ENCODE results near the gene PCNX1. TPM values are rescaled to one million over a fixed set of nuclear protein-coding genes. Genes with fewer than 3 reads are reported as not detected.

PCNX1 gene
- total RNA-seq, 5 donors from 2014 or later (not counting 1 experiment from before 2014, with no cell fraction given), result 80.8 to 140 (median 86.3) TPM

- Mint-ChIP-seq H3K9me3 (no peaks in the 10 kb centered on the region), H3K27me3 (no peaks in the 10 kb centered on the region), H3K36me3 (no peaks in the 10 kb centered on the region), H3K4me3 (peak overlapping the region; percentile 36 to 53 (median 42)), H3K27ac (peak overlapping the region; percentile 83 to 84), H3K4me1 (peaks cover 49 to 71% (median 70%) of the 10 kb centered on the region in 3 donors)
- H3K9me3 ChIP-seq, result no peaks in the 10 kb centered on the region
- ChIA-PET POLR2A (interaction anchor here in 1 of 2 donors (0.5 kb wide), 1 partner anchor 48 kb away, joined by 3 read pairs; no protein-coding TSS in a partner anchor), CTCF (interaction anchor here (0.9 to 1.5 kb wide), 3 partner anchors 12 to 65 kb away, joined by 3 to 7 read pairs (median 3); partner anchors contain the start of gene PCNX1 (in 1 of the 2))
- H3K27ac ChIP-seq (ENCODE audit: low read length), result peak overlapping the region; percentile 35
- no peak overlapping the region for H3K4me3 ChIP-seq (ENCODE audit: control insufficient read depth in 1 of 2, extremely low read depth in 1 of 2, low read length in 1 of 2)
- DNase-seq, result no peak
- no peaks in the 10 kb centered on the region for H3K27me3 ChIP-seq (replicated peaks in 1 of 2; ENCODE audit: control insufficient read depth in 2 of 2, extremely low read depth in 1 of 2, insufficient read depth in 2 of 2, low read length in 1 of 2)
- no peaks in the 10 kb centered on the region for H3K36me3 ChIP-seq (ENCODE audit: control insufficient read depth in 2 of 2, extremely low read depth in 1 of 2, insufficient read depth in 1 of 2, low read length in 1 of 2)
- 43% methylated on average over 4 of the region's 13 CpGs for WGBS (ENCODE audit: insufficient coverage)
- peak; percentile 67 to 77 (median 72) for ATAC-seq (replicated peaks in 1 of 4)
- H3K4me1 ChIP-seq (ENCODE audit: control insufficient read depth in 1 of 2, extremely low read depth in 1 of 2, insufficient read depth in 2 of 2, low read length in 2 of 2), result peaks cover 23 to 24% of the 10 kb centered on the region in 2 experiments
These were observed 14.0 kb upstream of the PCNX1 start for GRCh38 chr14:70893062-70893845.

GRCh38 chr14:70893858-70894291, 13.4 kb upstream of the PCNX1 start:
- Histone ChIP-seq H3K27me3 (replicated peaks in 1 of 2; ENCODE audit: control insufficient read depth in 2 of 2, extremely low read depth in 1 of 2, insufficient read depth in 2 of 2, low read length in 1 of 2) (no peaks in the 10 kb centered on the region), H3K4me3 (ENCODE audit: control insufficient read depth in 1 of 2, extremely low read depth in 1 of 2, low read length in 1 of 2) (no peak overlapping the region), H3K4me1 (ENCODE audit: control insufficient read depth in 1 of 2, extremely low read depth in 1 of 2, insufficient read depth in 2 of 2, low read length in 2 of 2) (peaks cover 22 to 23% of the 10 kb centered on the region in 2 experiments), H3K36me3 (ENCODE audit: control insufficient read depth in 2 of 2, extremely low read depth in 1 of 2, insufficient read depth in 1 of 2, low read length in 1 of 2) (no peaks in the 10 kb centered on the region), H3K9me3 (no peaks in the 10 kb centered on the region), H3K27ac (ENCODE audit: low read length) (peak overlapping the region; percentile 35)
- ChIA-PET POLR2A (no interaction called here), CTCF (interaction anchor here (0.7 to 0.9 kb wide), 3 partner anchors 12 to 118 kb away, joined by 3 to 7 read pairs (median 5); no protein-coding TSS in a partner anchor)
- H3K27me3 Mint-ChIP-seq, result no peaks in the 10 kb centered on the region
- no peak for DNase-seq
- peaks cover 49 to 69% (median 64%) of the 10 kb centered on the region in 3 donors for H3K4me1 Mint-ChIP-seq
- peak; percentile 29 to 48 (median 44) for ATAC-seq (replicated peaks in 1 of 4)
- H3K4me3 Mint-ChIP-seq, result peak overlapping the region; percentile 36 to 53 (median 42)
- WGBS (ENCODE audit: insufficient coverage), result no CpG with 5 or more reads among the region's 5 CpGs
- no peaks in the 10 kb centered on the region for H3K36me3 Mint-ChIP-seq
- H3K9me3 Mint-ChIP-seq, result no peaks in the 10 kb centered on the region
- H3K27ac Mint-ChIP-seq, result peak overlapping the region; percentile 83 to 84

- H3K36me3 Mint-ChIP-seq, result no peaks in the 10 kb centered on the region
- CTCF ChIA-PET, result interaction anchor here in 1 of 2 donors (0.7 to 1.0 kb wide), 2 partner anchors 77 to 117 kb away, joined by 3 to 5 read pairs; no protein-coding TSS in a partner anchor
- Histone ChIP-seq H3K36me3 (ENCODE audit: control insufficient read depth in 2 of 2, extremely low read depth in 1 of 2, insufficient read depth in 1 of 2, low read length in 1 of 2) (no peaks in the 10 kb centered on the region), H3K4me3 (ENCODE audit: control insufficient read depth in 1 of 2, extremely low read depth in 1 of 2, low read length in 1 of 2) (no peak overlapping the region), H3K27ac (ENCODE audit: low read length) (peak overlapping the region; percentile 35), H3K27me3 (replicated peaks in 1 of 2; ENCODE audit: control insufficient read depth in 2 of 2, extremely low read depth in 1 of 2, insufficient read depth in 2 of 2, low read length in 1 of 2) (no peaks in the 10 kb centered on the region), H3K9me3 (no peaks in the 10 kb centered on the region), H3K4me1 (ENCODE audit: control insufficient read depth in 1 of 2, extremely low read depth in 1 of 2, insufficient read depth in 2 of 2, low read length in 2 of 2) (peaks cover 16 to 23% of the 10 kb centered on the region in 2 experiments)
- POLR2A ChIA-PET, result interaction anchor here in 1 of 2 donors (0.6 kb wide), 1 partner anchor 18 kb away, joined by 3 read pairs; no protein-coding TSS in a partner anchor
- peaks cover 44 to 63% (median 56%) of the 10 kb centered on the region in 3 donors for H3K4me1 Mint-ChIP-seq
- H3K27ac Mint-ChIP-seq, result peak overlapping the region; percentile 83 to 84
- H3K9me3 Mint-ChIP-seq, result no peaks in the 10 kb centered on the region
- H3K4me3 Mint-ChIP-seq, result peak overlapping the region in 2 of 3 donors; percentile 11 to 53
- no CpG with 5 or more reads among the region's 2 CpGs for WGBS (ENCODE audit: insufficient coverage)
- ATAC-seq (replicated peaks in 1 of 4), result peak in 2 of 4 experiments; percentile 57 to 63
- no peaks in the 10 kb centered on the region for H3K27me3 Mint-ChIP-seq
- DNase-seq, result no peak
These were observed 12.4 kb upstream of the PCNX1 start for GRCh38 chr14:70894868-70895267.

GRCh38 chr14:70896317-70896716, 10.9 kb upstream of the PCNX1 start:
- ATAC-seq (replicated peaks in 1 of 4) (no peak), DNase-seq (no peak)
- Mint-ChIP-seq H3K27ac (no peak overlapping the region), H3K27me3 (no peaks in the 10 kb centered on the region), H3K9me3 (no peaks in the 10 kb centered on the region), H3K4me3 (no peak overlapping the region), H3K4me1 (peaks cover 44 to 57% (median 49%) of the 10 kb centered on the region in 3 donors), H3K36me3 (no peaks in the 10 kb centered on the region)
- Histone ChIP-seq H3K4me1 (ENCODE audit: control insufficient read depth in 1 of 2, extremely low read depth in 1 of 2, insufficient read depth in 2 of 2, low read length in 2 of 2) (peaks cover 16 to 23% of the 10 kb centered on the region in 2 experiments), H3K27me3 (replicated peaks in 1 of 2; ENCODE audit: control insufficient read depth in 2 of 2, extremely low read depth in 1 of 2, insufficient read depth in 2 of 2, low read length in 1 of 2) (no peaks in the 10 kb centered on the region), H3K27ac (ENCODE audit: low read length) (no peak overlapping the region), H3K9me3 (no peaks in the 10 kb centered on the region), H3K36me3 (ENCODE audit: control insufficient read depth in 2 of 2, extremely low read depth in 1 of 2, insufficient read depth in 1 of 2, low read length in 1 of 2) (no peaks in the 10 kb centered on the region), H3K4me3 (ENCODE audit: control insufficient read depth in 1 of 2, extremely low read depth in 1 of 2, low read length in 1 of 2) (no peak overlapping the region)
- ChIA-PET CTCF (interaction anchor here in 1 of 2 donors (1.3 kb wide), 1 partner anchor 10 kb away, joined by 5 read pairs; no protein-coding TSS in a partner anchor), POLR2A (no interaction called here)
- no CpG with 5 or more reads among the region's 1 CpG for WGBS (ENCODE audit: insufficient coverage)

- no peaks in the 10 kb centered on the region for H3K9me3 ChIP-seq
- POLR2A ChIA-PET, result no interaction called here
These were observed 10.3 kb upstream of the PCNX1 start for GRCh38 chr14:70896981-70897380.

GRCh38 chr14:70897464-70897863, 9.8 kb upstream of the PCNX1 start:
- no peaks in the 10 kb centered on the region for H3K27me3 Mint-ChIP-seq
- H3K4me1 Mint-ChIP-seq, result peaks cover 40 to 49% (median 41%) of the 10 kb centered on the region in 3 donors
- DNase-seq (no peak), ATAC-seq (replicated peaks in 1 of 4) (no peak)
- POLR2A ChIA-PET, result no interaction called here
- 100% methylated on average over 1 of the region's 2 CpGs for WGBS (ENCODE audit: insufficient coverage)
- no peaks in the 10 kb centered on the region for H3K27me3 ChIP-seq (replicated peaks in 1 of 2; ENCODE audit: control insufficient read depth in 2 of 2, extremely low read depth in 1 of 2, insufficient read depth in 2 of 2, low read length in 1 of 2)
- H3K27ac Mint-ChIP-seq, result no peak overlapping the region
- H3K9me3 Mint-ChIP-seq, result no peaks in the 10 kb centered on the region
- no peak overlapping the region for H3K27ac ChIP-seq (ENCODE audit: low read length)
- H3K4me1 ChIP-seq (ENCODE audit: control insufficient read depth in 1 of 2, extremely low read depth in 1 of 2, insufficient read depth in 2 of 2, low read length in 2 of 2), result peaks cover 16 to 23% of the 10 kb centered on the region in 2 experiments
- CTCF ChIA-PET, result interaction anchor here in 1 of 2 donors (0.6 kb wide), 1 partner anchor 47 kb away, joined by 3 read pairs; no protein-coding TSS in a partner anchor
- H3K4me3 ChIP-seq (ENCODE audit: control insufficient read depth in 1 of 2, extremely low read depth in 1 of 2, low read length in 1 of 2), result no peak overlapping the region
- no peaks in the 10 kb centered on the region for H3K36me3 ChIP-seq (ENCODE audit: control insufficient read depth in 2 of 2, extremely low read depth in 1 of 2, insufficient read depth in 1 of 2, low read length in 1 of 2)
- no peaks in the 10 kb centered on the region for H3K36me3 Mint-ChIP-seq
- no peaks in the 10 kb centered on the region for H3K9me3 ChIP-seq
- no peak overlapping the region for H3K4me3 Mint-ChIP-seq

More at GRCh38 chr14:70896981-70897380, 10.3 kb upstream of the PCNX1 start:
- no peak for DNase-seq
- H3K27me3 ChIP-seq (replicated peaks in 1 of 2; ENCODE audit: control insufficient read depth in 2 of 2, extremely low read depth in 1 of 2, insufficient read depth in 2 of 2, low read length in 1 of 2), result no peaks in the 10 kb centered on the region
- Mint-ChIP-seq H3K4me3 (no peak overlapping the region), H3K9me3 (no peaks in the 10 kb centered on the region), H3K36me3 (no peaks in the 10 kb centered on the region), H3K4me1 (peaks cover 44 to 50% (median 44%) of the 10 kb centered on the region in 3 donors), H3K27ac (no peak overlapping the region), H3K27me3 (no peaks in the 10 kb centered on the region)
- no peak overlapping the region for H3K27ac ChIP-seq (ENCODE audit: low read length)
- H3K4me3 ChIP-seq (ENCODE audit: control insufficient read depth in 1 of 2, extremely low read depth in 1 of 2, low read length in 1 of 2), result no peak overlapping the region
- CTCF ChIA-PET, result interaction anchor here in 1 of 2 donors (0.6 to 1.3 kb wide), 2 partner anchors 9 to 46 kb away, joined by 3 to 5 read pairs; no protein-coding TSS in a partner anchor
- peaks cover 16 to 23% of the 10 kb centered on the region in 2 experiments for H3K4me1 ChIP-seq (ENCODE audit: control insufficient read depth in 1 of 2, extremely low read depth in 1 of 2, insufficient read depth in 2 of 2, low read length in 2 of 2)
- 95% methylated on average over 2 of the region's 3 CpGs for WGBS (ENCODE audit: insufficient coverage)
- ATAC-seq (replicated peaks in 1 of 4), result no peak
- no peaks in the 10 kb centered on the region for H3K36me3 ChIP-seq (ENCODE audit: control insufficient read depth in 2 of 2, extremely low read depth in 1 of 2, insufficient read depth in 1 of 2, low read length in 1 of 2)
